PC-9 (cell line): ENCODE data around the gene CCDC138. TPM values are rescaled to one million over a fixed set of nuclear protein-coding genes. Genes with fewer than 3 reads are reported as not detected.

Source experiments
- BruUV-seq: library from RNA; stranded (reverse); fragments of 400-500 nt; replicated peaks from 2 replicates; lab custom pipeline; 2021; lab: Mats Ljungman, UMichigan
- CTCF ChIA-PET: fragments of 300-600 bp; sonication (Branson Sonifier 250); formaldehyde crosslinking; loops from one replicate; lab custom pipeline; 2022; ENCODE audit warnings: antibody characterized with exemption; lab: Charles Lee
- POLR2A ChIA-PET: fragments of 300-600 bp; sonication (Branson Sonifier 250); formaldehyde crosslinking; loops from one replicate; lab custom pipeline; 2022; ENCODE audit warnings: antibody characterized with exemption; ENCODE audit not compliant: unreplicated experiment; lab: Charles Lee
- DNase-seq, 2 experiments: peaks; one replicate each; pipeline versions ENCODE4 v3.0.0 to v3.0.0-alpha.2; 2015 to 2022; ENCODE audit warnings: mixed read lengths in 1 of 2
- H2AFZ ChIP-seq: fragments of 200-600 bp; sonication (generic); 2 replicates; pipeline ENCODE4 v1.8.1; 2017; ENCODE audit warnings: antibody characterized with exemption
- H3F3A ChIP-seq: fragments of 200-600 bp; sonication (generic); 2 replicates; pipeline ENCODE4 v1.8.1; 2017; ENCODE audit warnings: antibody characterized with exemption, mild to moderate bottlenecking, low read depth; ENCODE audit not compliant: insufficient read depth
- H3K27ac ChIP-seq: fragments of 200-600 bp; sonication (generic); 2 replicates; pipeline ENCODE4 v1.6.1; 2016; ENCODE audit warnings: mixed run types
- H3K27me3 ChIP-seq: fragments of 200-600 bp; sonication (generic); 2 replicates; pipeline ENCODE4 v1.6.1; 2016; ENCODE audit warnings: low read depth, mixed run types; ENCODE audit not compliant: insufficient read depth
- H3K36me3 ChIP-seq: fragments of 200-600 bp; sonication (generic); 2 replicates; pipeline ENCODE4 v1.6.1; 2016; ENCODE audit warnings: low read depth, mixed run types
- H3K4me1 ChIP-seq: fragments of 200-600 bp; sonication (generic); replicated peaks from 2 replicates; pipeline ENCODE4 v1.6.1; 2016; ENCODE audit warnings: mixed run types; ENCODE audit not compliant: insufficient read depth
- H3K4me2 ChIP-seq: fragments of 200-600 bp; sonication (generic); 2 replicates; pipeline ENCODE4 v1.6.1; 2017; ENCODE audit warnings: mixed run types
- H3K4me3 ChIP-seq: fragments of 200-600 bp; sonication (generic); 2 replicates; pipeline ENCODE4 v1.6.1; 2016; ENCODE audit warnings: mixed run types
- H3K79me2 ChIP-seq: fragments of 200-600 bp; sonication (generic); 2 replicates; pipeline ENCODE4 v1.6.1; 2017; ENCODE audit warnings: low read depth, mixed run types
- H3K9me2 ChIP-seq: fragments of 200-600 bp; sonication (generic); 2 replicates; pipeline ENCODE4 v1.8.1; 2017; ENCODE audit warnings: mild to moderate bottlenecking; ENCODE audit not compliant: insufficient read depth
- H3K9me3 ChIP-seq: fragments of 200-600 bp; sonication (generic); 2 replicates; pipeline ENCODE4 v1.8.1; 2016; ENCODE audit warnings: low read depth; ENCODE audit not compliant: insufficient read depth
- H4K20me1 ChIP-seq: fragments of 200-600 bp; sonication (generic); 2 replicates; pipeline ENCODE4 v1.8.1; 2017; ENCODE audit not compliant: insufficient read depth
- CTCF ChIP-seq: fragments of 200-600 bp; sonication (generic); conservative IDR thresholded peaks from 2 replicates; pipeline ENCODE4 v1.6.1; 2017; ENCODE audit warnings: mixed run types, antibody characterized with exemption, mild to moderate bottlenecking, moderate library complexity
- EZH2 ChIP-seq: fragments of 200-600 bp; sonication (generic); IDR thresholded peaks from 2 replicates; pipeline ENCODE4 v1.8.0; 2017; ENCODE audit warnings: antibody characterized with exemption, low read depth
- intact Hi-C: fragments of 100-400 bp; cut with micrococcal nuclease; formaldehyde crosslinking; loops from one replicate; pipeline ENCODE4 v1.10.0; 2022; ENCODE audit not compliant: unreplicated experiment
- total RNA-seq: library from RNA; stranded (reverse); gene quantifications from 2 replicates; pipeline ENCODE4 v1.2.3, GENCODE V29; 2021

CCDC138 gene
- total RNA-seq, 1 experiment from 2014 or later = 10.1 TPM

GRCh38 chr2:108921096-108922030, 134.8 kb downstream of the CCDC138 start:
- Histone ChIP-seq H2AFZ (no peak overlapping the region), H3K4me3 (no peak overlapping the region), H3F3A (peaks cover 10% of the 10 kb centered on the region; the same call in 1 of the 2 replicates), H3K27ac (no peak overlapping the region), H3K27me3 (no peaks in the 10 kb centered on the region), H3K4me2 (peak overlapping the region; percentile 47; the same call in 1 of the 2 replicates), H3K9me3 (no peaks in the 10 kb centered on the region), H3K4me1 (peaks cover 28% of the 10 kb centered on the region), H4K20me1 (no peaks in the 10 kb centered on the region), H3K79me2 (no peaks in the 10 kb centered on the region), H3K36me3 (no peaks in the 10 kb centered on the region), H3K9me2 (no peaks in the 10 kb centered on the region)
- POLR2A ChIA-PET = no interaction called here
- BruUV-seq = no TSS peak
- no peak for DNase-seq
- CTCF ChIA-PET = interaction anchor here (0.6 kb wide), 1 partner anchor 164 kb away, joined by 3 read pairs; no protein-coding TSS in a partner anchor
- intact Hi-C loops = no loop called here
- TF ChIP-seq EZH2 (no peak), CTCF (no peak)

- no peaks in the 10 kb centered on the region for H4K20me1 ChIP-seq
- intact Hi-C loops = no loop called here
- H3K79me2 ChIP-seq = no peaks in the 10 kb centered on the region
- ChIA-PET POLR2A (no interaction called here), CTCF (interaction anchor here (0.6 kb wide), 1 partner anchor 163 kb away, joined by 3 read pairs; no protein-coding TSS in a partner anchor)
- peaks cover 28% of the 10 kb centered on the region for H3K4me1 ChIP-seq
- no TSS peak for BruUV-seq
- no peaks in the 10 kb centered on the region for H3K36me3 ChIP-seq
- no peak overlapping the region for H3K4me3 ChIP-seq
- no peaks in the 10 kb centered on the region for H3K9me3 ChIP-seq
- H3K9me2 ChIP-seq = no peaks in the 10 kb centered on the region
- peak; percentile 61 to 62 for DNase-seq
- H3K27ac ChIP-seq = no peak overlapping the region
- peak overlapping the region; percentile 47 for H3K4me2 ChIP-seq
- no peak overlapping the region for H2AFZ ChIP-seq
- no peak for TF ChIP-seq EZH2
- no peak for TF ChIP-seq CTCF
- peaks cover 10% of the 10 kb centered on the region; the same call in 1 of the 2 replicates for H3F3A ChIP-seq
- no peaks in the 10 kb centered on the region for H3K27me3 ChIP-seq
Observed at GRCh38 chr2:108922141-108922915, 135.8 kb downstream of the CCDC138 start.

GRCh38 chr2:108923019-108923700, 136.6 kb downstream of the CCDC138 start:
- H2AFZ ChIP-seq = no peak overlapping the region
- H3K27me3 ChIP-seq = no peaks in the 10 kb centered on the region
- peaks cover 10% of the 10 kb centered on the region; the same call in 1 of the 2 replicates for H3F3A ChIP-seq
- H3K4me1 ChIP-seq = peaks cover 28% of the 10 kb centered on the region
- no peaks in the 10 kb centered on the region for H3K36me3 ChIP-seq
- no peaks in the 10 kb centered on the region for H4K20me1 ChIP-seq
- no peak overlapping the region for H3K4me3 ChIP-seq
- no TSS peak for BruUV-seq
- no peak overlapping the region for H3K27ac ChIP-seq
- POLR2A ChIA-PET = no interaction called here
- peak; percentile 73 to 83 for DNase-seq
- H3K79me2 ChIP-seq = no peaks in the 10 kb centered on the region
- intact Hi-C loops = no loop called here
- H3K9me2 ChIP-seq = no peaks in the 10 kb centered on the region
- CTCF ChIA-PET = interaction anchor here (0.6 kb wide), 1 partner anchor 36 kb away, joined by 3 read pairs; no protein-coding TSS in a partner anchor
- TF ChIP-seq EZH2 = no peak
- no peak for TF ChIP-seq CTCF
- no peaks in the 10 kb centered on the region for H3K9me3 ChIP-seq
- peak overlapping the region; percentile 47 for H3K4me2 ChIP-seq
